Sigmoid colon (tissue), 7 donors: ENCODE measurements around the gene MACROD2. TPM values are rescaled to one million over a fixed set of nuclear protein-coding genes. Genes with fewer than 3 reads are reported as not detected.

ENCODE experiments used
- DNase-seq: peaks from one replicate; pipeline ENCODE4 v3.0.0-alpha.2; 2019
- H3K27ac ChIP-seq, 4 donors: fragments of 200-600 bp; sonication (generic); one replicate each; pipeline ENCODE4 v1.5.1; 2016 to 2019; ENCODE audit warnings: mild to moderate bottlenecking in 1 of 4
- H3K27me3 ChIP-seq, 3 donors: fragments of 200-600 bp; sonication (generic); one replicate each; pipeline ENCODE4 v1.5.1; 2019; ENCODE audit warnings: mild to moderate bottlenecking in 1 of 3
- H3K36me3 ChIP-seq, 4 donors: fragments of 200-600 bp; sonication (generic); one replicate each; pipeline ENCODE4 v1.5.1; 2016 to 2019
- H3K4me1 ChIP-seq, 4 donors: fragments of 200-600 bp; sonication (generic); one replicate each; pipeline ENCODE4 v1.5.1; 2017 to 2019
- H3K4me3 ChIP-seq, 4 donors: fragments of 200-600 bp; sonication (generic); one replicate each; pipeline ENCODE4 v1.5.1; 2017 to 2019; ENCODE audit warnings: mild to moderate bottlenecking in 2 of 4, moderate library complexity in 1 of 4
- H3K9me3 ChIP-seq, 4 donors: fragments of 200-600 bp in 3 of 4; sonication (generic) in 3 of 4; one replicate each; pipeline versions ENCODE4 v1.5.1 to v1.6.1; 2013 to 2019
- EP300 ChIP-seq, 4 donors: sonication (generic); formaldehyde crosslinking; IDR thresholded peaks; one replicate each; pipeline ENCODE4 v1.6.1; 2017; ENCODE audit warnings: antibody characterized with exemption in 4 of 4
- POLR2A ChIP-seq, 2 donors: fragments of 450-650 bp; IDR thresholded peaks; one replicate each; pipeline ENCODE4 v1.6.1; 2016; ENCODE audit warnings: antibody characterized with exemption in 2 of 2, mild to moderate bottlenecking in 2 of 2, moderate library complexity in 2 of 2
- POLR2AphosphoS5 ChIP-seq, 4 donors: sonication (generic); formaldehyde crosslinking; IDR thresholded peaks; one replicate each; pipeline ENCODE4 v1.6.1; 2017; ENCODE audit warnings: antibody characterized with exemption in 4 of 4
- WGBS, 2 donors: extraction: QIAGEN DNeasy Blood & Tissue Kit; methylation state at CpG; one replicate each; pipeline ENCODE4 v1.1.7; 2013; 5-methylcytosine and 5-hydroxymethylcytosine counted together
- intact Hi-C: fragments of 100-400 bp; cut with DNase I; formaldehyde crosslinking; loops from one replicate; pipeline ENCODE4 v1.15.1; 2023
- polyA plus RNA-seq, 3 donors: library from polyadenylated mRNA; stranded (reverse); fragments of 200-250 nt; gene quantifications; one replicate each; pipeline ENCODE4 v1.2.3, GENCODE V29; 2013
- total RNA-seq, 4 donors: library from RNA; depleted of rRNA; stranded (reverse); fragments of >200 nt; gene quantifications; one replicate each; pipeline ENCODE4 v1.1.0, GENCODE V29; 2016
- TF ChIP-seq, protein P1 (sequence below), 4 experiments: fragments of 450-650 bp in 3 of 4; fragments of 200-600 bp in 1 of 4; IDR thresholded peaks; one replicate each; pipeline ENCODE4 v1.5.1; 2016 to 2019; ENCODE audit warnings: antibody characterized with exemption in 4 of 4, mild to moderate bottlenecking in 3 of 4, moderate library complexity in 2 of 4
- donor health status: healthy with polysubstance abuse.
- donor health status: Bipolar disorder and iron deficiency.
- donor health status: healthy.

Gene MACROD2
- total and polyA plus RNA-seq, 7 donors, result 1.2 to 22.4 (median 5.8) TPM

DNA sequence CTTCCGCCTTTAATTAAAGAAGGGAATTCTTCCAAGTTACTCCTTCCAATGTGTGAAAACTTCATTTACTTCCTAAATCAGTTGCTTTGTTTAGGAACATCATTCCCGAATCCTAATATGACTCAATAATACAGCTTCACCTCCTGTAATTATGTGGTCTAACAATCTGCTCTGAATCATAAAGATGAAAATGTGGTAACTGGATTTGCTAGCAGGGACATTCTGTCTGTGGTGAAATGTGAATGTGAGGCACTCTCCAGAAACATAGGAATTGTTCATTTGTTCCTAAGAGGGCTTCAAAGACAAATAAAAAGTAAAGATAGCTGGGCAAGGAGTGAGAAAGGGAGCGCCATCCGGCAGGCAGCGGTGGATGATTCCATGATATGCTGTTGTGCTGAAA is 1899.8 kb downstream of the MACROD2 start:
- Histone ChIP-seq H3K4me1 (no peaks in the 10 kb centered on the region), H3K4me3 (no peak overlapping the region), H3K27ac (no peak overlapping the region), H3K9me3 (no peaks in the 10 kb centered on the region), H3K36me3 (no peaks in the 10 kb centered on the region), H3K27me3 (no peaks in the 10 kb centered on the region)
- WGBS, 2 donors, result 91 to 92% methylated on average over 5 of the region's 5 CpGs
- intact Hi-C loops, result no loop called here
- no peak for TF ChIP-seq EP300 (IDR thresholded peaks at IDR 0.05)
- no peak for TF ChIP-seq POLR2A (IDR thresholded peaks at IDR 0.05)
- TF ChIP-seq POLR2AphosphoS5 (IDR thresholded peaks at IDR 0.05), result no peak
- TF ChIP-seq, protein P1, sequence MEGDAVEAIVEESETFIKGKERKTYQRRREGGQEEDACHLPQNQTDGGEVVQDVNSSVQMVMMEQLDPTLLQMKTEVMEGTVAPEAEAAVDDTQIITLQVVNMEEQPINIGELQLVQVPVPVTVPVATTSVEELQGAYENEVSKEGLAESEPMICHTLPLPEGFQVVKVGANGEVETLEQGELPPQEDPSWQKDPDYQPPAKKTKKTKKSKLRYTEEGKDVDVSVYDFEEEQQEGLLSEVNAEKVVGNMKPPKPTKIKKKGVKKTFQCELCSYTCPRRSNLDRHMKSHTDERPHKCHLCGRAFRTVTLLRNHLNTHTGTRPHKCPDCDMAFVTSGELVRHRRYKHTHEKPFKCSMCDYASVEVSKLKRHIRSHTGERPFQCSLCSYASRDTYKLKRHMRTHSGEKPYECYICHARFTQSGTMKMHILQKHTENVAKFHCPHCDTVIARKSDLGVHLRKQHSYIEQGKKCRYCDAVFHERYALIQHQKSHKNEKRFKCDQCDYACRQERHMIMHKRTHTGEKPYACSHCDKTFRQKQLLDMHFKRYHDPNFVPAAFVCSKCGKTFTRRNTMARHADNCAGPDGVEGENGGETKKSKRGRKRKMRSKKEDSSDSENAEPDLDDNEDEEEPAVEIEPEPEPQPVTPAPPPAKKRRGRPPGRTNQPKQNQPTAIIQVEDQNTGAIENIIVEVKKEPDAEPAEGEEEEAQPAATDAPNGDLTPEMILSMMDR (IDR thresholded peaks at IDR 0.05), result no peak
- no peak for DNase-seq

DNA sequence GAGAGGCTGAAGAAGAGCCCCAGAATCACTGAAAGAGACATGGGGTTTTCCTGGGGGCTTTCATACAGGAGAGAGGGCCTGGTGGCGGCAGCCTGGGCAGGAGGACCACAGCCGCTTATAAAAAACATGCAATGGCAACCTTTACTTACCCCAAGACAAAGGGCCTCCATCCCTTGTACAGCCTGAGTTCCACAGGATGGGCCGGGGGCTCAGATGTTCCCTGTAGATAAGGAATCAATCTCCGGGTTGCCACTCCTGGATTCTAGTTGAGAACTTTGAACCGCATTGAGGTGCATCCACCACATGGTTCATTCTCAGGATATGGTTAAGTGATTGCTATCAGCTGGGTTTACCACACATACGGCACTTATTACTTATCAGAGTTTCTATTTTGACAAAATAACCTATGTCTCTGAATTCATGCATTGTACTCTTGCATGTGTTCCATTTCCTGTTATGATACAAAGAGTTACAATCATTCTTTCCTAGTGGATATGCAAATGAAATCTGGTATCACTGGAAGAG is 1900.3 kb downstream of the MACROD2 start:
- DNase-seq, result no peak
- Histone ChIP-seq H3K9me3 (no peaks in the 10 kb centered on the region), H3K4me3 (no peak overlapping the region), H3K36me3 (no peaks in the 10 kb centered on the region), H3K4me1 (no peaks in the 10 kb centered on the region), H3K27me3 (no peaks in the 10 kb centered on the region), H3K27ac (no peak overlapping the region)
- WGBS, 2 donors, result 39 to 62% methylated on average over 6 of the region's 6 CpGs
- no peak for TF ChIP-seq POLR2AphosphoS5 (IDR thresholded peaks at IDR 0.05)
- TF ChIP-seq, protein P1 (IDR thresholded peaks at IDR 0.05), result no peak
- no peak for TF ChIP-seq POLR2A (IDR thresholded peaks at IDR 0.05)
- TF ChIP-seq EP300 (IDR thresholded peaks at IDR 0.05), result no peak
- intact Hi-C loops, result no loop called here

DNA sequence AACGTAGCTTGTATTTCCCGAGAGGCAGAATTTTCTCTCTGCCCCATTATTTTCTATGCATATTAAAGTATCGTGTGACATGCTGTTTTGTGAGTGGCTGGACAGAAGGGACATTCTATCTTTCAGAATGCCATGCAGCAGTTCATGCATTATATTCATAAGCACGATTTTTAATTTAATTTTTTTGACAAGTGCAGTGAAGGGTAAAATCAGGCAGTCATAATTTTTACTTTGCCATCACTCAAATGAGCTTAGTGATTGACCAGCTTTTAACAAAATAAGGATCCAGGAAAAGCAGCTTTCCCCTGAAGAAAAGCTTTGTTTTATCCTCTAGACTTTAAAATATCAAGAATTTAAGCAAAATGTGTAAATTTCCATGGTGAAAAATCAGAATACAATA is 1904.7 kb downstream of the MACROD2 start:
- Histone ChIP-seq H3K27me3 (no peaks in the 10 kb centered on the region), H3K4me1 (no peaks in the 10 kb centered on the region), H3K9me3 (no peaks in the 10 kb centered on the region), H3K4me3 (no peak overlapping the region), H3K36me3 (no peaks in the 10 kb centered on the region), H3K27ac (no peak overlapping the region)
- DNase-seq, result no peak
- intact Hi-C loops, result no loop called here
- 88 to 89% methylated on average over 4 of the region's 4 CpGs for WGBS, 2 donors
- TF ChIP-seq POLR2AphosphoS5 (IDR thresholded peaks at IDR 0.05) (no peak), POLR2A (IDR thresholded peaks at IDR 0.05) (no peak), EP300 (IDR thresholded peaks at IDR 0.05) (no peak)
- TF ChIP-seq, protein P1 (IDR thresholded peaks at IDR 0.05), result no peak

DNA sequence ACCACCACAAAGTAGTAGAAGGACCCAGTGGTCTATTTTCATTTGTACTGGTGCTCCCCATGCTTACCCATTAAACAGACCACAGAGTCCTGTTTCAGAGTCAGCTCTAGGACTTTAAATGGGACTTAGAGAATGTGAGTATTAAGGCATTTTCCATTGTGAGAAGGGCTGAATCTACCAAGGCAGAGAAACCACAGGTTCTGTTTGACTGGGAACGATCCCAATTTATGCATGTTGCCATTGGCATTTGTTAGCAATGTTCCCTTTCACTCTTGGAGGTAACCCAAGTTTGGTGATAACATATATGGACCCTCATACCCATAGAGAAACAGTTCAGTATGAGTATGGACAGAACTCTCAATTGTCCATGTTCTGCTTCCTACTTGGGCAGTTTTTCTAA is 1905.1 kb downstream of the MACROD2 start:
- Histone ChIP-seq H3K4me3 (no peak overlapping the region), H3K27me3 (no peaks in the 10 kb centered on the region), H3K4me1 (peaks cover 0 to 2% (median 2%) of the 10 kb centered on the region in 4 donors), H3K27ac (no peak overlapping the region), H3K9me3 (no peaks in the 10 kb centered on the region), H3K36me3 (no peaks in the 10 kb centered on the region)
- TF ChIP-seq POLR2AphosphoS5 (IDR thresholded peaks at IDR 0.05), result no peak
- TF ChIP-seq EP300 (IDR thresholded peaks at IDR 0.05), result no peak
- TF ChIP-seq POLR2A (IDR thresholded peaks at IDR 0.05), result no peak
- TF ChIP-seq, protein P1 (IDR thresholded peaks at IDR 0.05), result no peak
- 85 to 91% methylated on average over 1 of the region's 1 CpG for WGBS, 2 donors
- intact Hi-C loops, result no loop called here
- DNase-seq, result no peak

DNA sequence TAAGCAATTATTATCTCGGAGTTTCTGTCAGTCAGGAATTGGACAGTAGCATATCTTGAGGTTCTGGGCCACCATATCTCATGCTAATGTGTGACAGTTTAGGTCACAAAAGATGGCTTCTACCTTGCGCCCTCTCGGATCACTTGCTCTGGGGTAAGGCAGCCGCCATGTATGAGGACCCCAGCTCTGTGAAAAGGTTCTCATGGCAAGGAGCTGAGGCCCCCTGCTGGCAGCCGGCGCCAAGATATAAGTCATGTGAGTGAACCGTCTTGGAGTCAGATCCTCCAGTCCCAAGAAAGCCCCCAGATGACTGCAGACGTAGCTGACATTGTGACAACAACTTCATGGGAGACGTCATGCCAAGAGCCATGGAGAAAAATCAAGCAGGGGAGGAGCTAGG is 1907.2 kb downstream of the MACROD2 start:
- DNase-seq, result no peak
- Histone ChIP-seq H3K9me3 (no peaks in the 10 kb centered on the region), H3K4me3 (no peak overlapping the region), H3K27ac (no peak overlapping the region), H3K4me1 (peaks cover 0 to 7% (median 6%) of the 10 kb centered on the region in 4 donors), H3K27me3 (no peaks in the 10 kb centered on the region), H3K36me3 (no peaks in the 10 kb centered on the region)
- TF ChIP-seq POLR2AphosphoS5 (IDR thresholded peaks at IDR 0.05), result no peak
- no peak for TF ChIP-seq EP300 (IDR thresholded peaks at IDR 0.05)
- TF ChIP-seq, protein P1 (IDR thresholded peaks at IDR 0.05), result no peak
- TF ChIP-seq POLR2A (IDR thresholded peaks at IDR 0.05), result no peak
- intact Hi-C loops, result no loop called here
- WGBS, 2 donors, result 83 to 86% methylated on average over 9 of the region's 9 CpGs
